Ovary (tissue), 9 donors: ENCODE data around the gene MTERF4. TPM values are rescaled to one million over a fixed set of nuclear protein-coding genes. Genes with fewer than 3 reads are reported as not detected.

ENCODE experiments used
- DNase-seq, 5 donors: peaks; one replicate each; pipeline ENCODE4 v3.0.0-alpha.2; 2019 to 2020
- H3K27ac ChIP-seq, 2 donors: fragments of 200-600 bp; one replicate each; pipeline versions ENCODE4 v1.5.1 to v1.8.0; 2019 to 2022
- H3K27me3 ChIP-seq: fragments of 200-600 bp; one replicate; pipeline ENCODE4 v1.8.0; 2022
- H3K36me3 ChIP-seq: fragments of 200-600 bp; sonication (generic); one replicate; pipeline ENCODE4 v1.5.1; 2019
- H3K4me1 ChIP-seq: one replicate; pipeline ENCODE4 v1.8.1; 2013; ENCODE audit warnings: mild to moderate bottlenecking, moderate library complexity; ENCODE audit not compliant: insufficient read depth
- H3K4me3 ChIP-seq: fragments of 200-600 bp; sonication (generic); one replicate; pipeline ENCODE4 v1.5.1; 2017
- H3K9me3 ChIP-seq, 2 donors: fragments of 200-600 bp in 1 of 2; sonication (generic) in 1 of 2; one replicate each; pipeline versions ENCODE4 v1.5.1 to v1.8.1; 2013 to 2019; ENCODE audit warnings: mild to moderate bottlenecking in 1 of 2, moderate library complexity in 1 of 2
- CTCF ChIP-seq, 3 donors: fragments of 450-650 bp in 2 of 3; fragments of 200-600 bp in 1 of 3; IDR thresholded peaks; one replicate each; pipeline versions ENCODE4 v1.5.1 to v1.8.0; 2016 to 2022; ENCODE audit warnings: antibody characterized with exemption in 3 of 3, mild to moderate bottlenecking in 1 of 3
- EP300 ChIP-seq: sonication (generic); formaldehyde crosslinking; IDR thresholded peaks from one replicate; pipeline ENCODE4 v1.6.1; 2017; ENCODE audit warnings: antibody characterized with exemption
- POLR2A ChIP-seq: fragments of 450-650 bp; IDR thresholded peaks from one replicate; pipeline ENCODE4 v1.6.1; 2017; ENCODE audit warnings: antibody characterized with exemption, mild to moderate bottlenecking, moderate library complexity
- WGBS, 3 donors: extraction: QIAGEN DNeasy Blood & Tissue Kit in 1 of 3; methylation state at CpG; one replicate each; pipeline versions ENCODE4 v1.1.5 to v1.1.7; 2013 to 2017; 5-methylcytosine and 5-hydroxymethylcytosine counted together
- intact Hi-C, 4 donors: fragments of 100-400 bp; cut with DNase I; formaldehyde crosslinking; loops; one replicate each; pipeline versions ENCODE4 v1.11.0 to v1.15.1; 2022 to 2023
- polyA plus RNA-seq, 2 donors: library from polyadenylated mRNA; stranded (reverse); fragments of 200-250 nt in 1 of 2; fragments of 350-450 nt in 1 of 2; fragmentation: Illumina TruSeq in 1 of 2; extraction: RNeasy Lipid Tissue Mini Kit (QIAGEN cat#74804) in 1 of 2; gene quantifications; one replicate each; pipeline ENCODE4 v1.2.3, GENCODE V29; 2013 to 2014
- total RNA-seq, 7 donors: library from RNA; depleted of rRNA in 2 of 7; stranded (reverse); fragments of >200 nt in 2 of 7; fragmentation: NEBNext Ultra II Directional in 3 of 7; extraction: Animal tissue kit (Norgen Biotek cat#: 25700) in 3 of 7; gene quantifications; one replicate each; pipeline versions ENCODE4 v1.1.0 to v1.2.4, GENCODE V29; 2016 to 2023
- donor health status: DM: no; HTN: no; CAD: no; lungs with moderate emphysema.
- donor health status: DM: no; HTN: no; CAD: no.
- donor health status: Bipolar disorder and iron deficiency.
- donor health status: DM: yes; HTN: yes; CAD: no.
- donor health status: DM: no; HTN: no; CAD: no.
- donor health status: DM: yes; HTN: yes; CAD: no.

Gene MTERF4
- total and polyA plus RNA-seq, 9 donors = 24.8 to 60.7 (median 41.6) TPM

DNA sequence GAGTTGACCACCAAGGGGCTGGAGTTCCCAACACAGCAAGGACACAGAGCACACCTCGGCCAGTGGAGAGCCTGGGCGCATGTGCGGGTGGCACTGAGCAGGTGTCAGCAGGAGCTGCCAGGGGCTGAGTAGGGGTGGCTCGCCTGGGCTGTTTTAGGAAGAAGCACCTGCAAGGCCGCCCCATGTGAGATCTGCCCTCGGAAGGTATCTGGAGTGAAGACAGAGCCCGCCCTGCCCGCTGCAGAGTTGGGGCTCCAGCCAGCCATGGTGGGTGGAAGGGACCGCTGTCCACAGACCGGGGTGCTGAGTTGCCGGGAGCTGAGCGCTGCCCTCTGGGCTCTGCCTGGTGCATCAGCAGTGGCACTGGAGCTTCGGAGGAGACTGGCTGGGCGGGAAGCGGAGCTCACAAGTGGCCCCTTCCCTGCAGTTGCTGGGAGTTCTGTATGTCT lies 35.2 kb downstream of the MTERF4 start:
- no peak for DNase-seq
- TF ChIP-seq CTCF (IDR thresholded peaks at IDR 0.05) (no peak), POLR2A (no peak), EP300 (no peak)
- H3K27ac ChIP-seq = no peak overlapping the region
- H3K9me3 ChIP-seq = no peaks in the 10 kb centered on the region
- no peak overlapping the region for H3K4me3 ChIP-seq
- peaks cover 2% of the 10 kb centered on the region for H3K4me1 ChIP-seq
- intact Hi-C loops = no loop called here
- no peaks in the 10 kb centered on the region for H3K36me3 ChIP-seq
- no peaks in the 10 kb centered on the region for H3K27me3 ChIP-seq
- 79 to 82% (median 80%) methylated on average over 15 of the region's 15 CpGs for WGBS, 3 donors

GRCh38 chr2:241066171-241066892 lies 35.8 kb downstream of the MTERF4 start:
- intact Hi-C loops = no loop called here
- DNase-seq = no peak
- Histone ChIP-seq H3K27ac (no peak overlapping the region), H3K27me3 (no peaks in the 10 kb centered on the region), H3K36me3 (no peaks in the 10 kb centered on the region), H3K9me3 (no peaks in the 10 kb centered on the region), H3K4me1 (peaks cover 2% of the 10 kb centered on the region), H3K4me3 (no peak overlapping the region)
- 91 to 94% (median 93%) methylated on average over 21 of the region's 21 CpGs for WGBS, 3 donors
- no peak for TF ChIP-seq CTCF (IDR thresholded peaks at IDR 0.05)
- no peak for TF ChIP-seq POLR2A
- TF ChIP-seq EP300 = no peak

- WGBS, 3 donors = 89 to 91% (median 90%) methylated on average over 27 of the region's 27 CpGs
- intact Hi-C loops = no loop called here
Observed at GRCh38 chr2:241065355-241065803, 36.7 kb downstream of the MTERF4 start.

DNA sequence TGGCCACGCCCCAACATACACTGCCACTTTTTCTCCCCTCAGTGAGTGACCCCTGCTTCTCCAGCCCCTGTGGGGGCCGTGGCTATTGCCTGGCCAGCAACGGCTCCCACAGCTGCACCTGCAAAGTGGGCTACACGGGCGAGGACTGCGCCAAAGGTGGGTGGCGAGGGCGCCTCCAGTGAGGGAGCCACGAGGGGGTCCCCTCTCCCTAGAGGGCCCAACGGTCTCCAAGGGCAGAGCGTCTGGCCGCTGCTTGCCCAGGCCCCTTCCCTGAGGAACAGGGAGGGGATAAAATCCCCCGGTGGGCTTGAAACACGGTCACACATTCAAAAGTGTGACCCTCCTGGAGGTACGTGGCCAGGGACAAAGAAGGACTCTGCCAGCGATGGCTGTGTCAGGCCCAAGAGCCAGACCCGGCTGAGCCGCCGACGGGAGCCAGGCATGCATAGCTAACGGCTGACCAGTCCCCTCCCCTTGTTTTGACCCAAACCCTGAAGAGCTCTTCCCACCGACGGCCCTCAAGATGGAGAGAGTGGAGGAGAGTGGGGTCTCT lies 37.2 kb downstream of the MTERF4 start:
- Histone ChIP-seq H3K4me3 (no peak overlapping the region), H3K4me1 (peaks cover 2% of the 10 kb centered on the region), H3K9me3 (no peaks in the 10 kb centered on the region), H3K27me3 (no peaks in the 10 kb centered on the region), H3K36me3 (no peaks in the 10 kb centered on the region), H3K27ac (no peak overlapping the region)
- WGBS, 3 donors = 86 to 90% (median 86%) methylated on average over 20 to 23 of the region's 23 CpGs
- intact Hi-C loops = loop anchor here in 1 of 4 donors (5.0 kb wide), 1 partner anchor 153 kb away; no protein-coding TSS in a partner anchor
- no peak for TF ChIP-seq CTCF (IDR thresholded peaks at IDR 0.05)
- TF ChIP-seq POLR2A = no peak
- TF ChIP-seq EP300 = no peak
- DNase-seq = no peak

More at GRCh38 chr2:241065355-241065803, 36.7 kb downstream of the MTERF4 start:
- no peaks in the 10 kb centered on the region for H3K9me3 ChIP-seq
- peaks cover 2% of the 10 kb centered on the region for H3K4me1 ChIP-seq
- DNase-seq = no peak
- no peaks in the 10 kb centered on the region for H3K36me3 ChIP-seq
- TF ChIP-seq POLR2A = no peak
- TF ChIP-seq CTCF (IDR thresholded peaks at IDR 0.05) = no peak
- no peak for TF ChIP-seq EP300
- H3K4me3 ChIP-seq = no peak overlapping the region
- H3K27ac ChIP-seq = no peak overlapping the region
- no peaks in the 10 kb centered on the region for H3K27me3 ChIP-seq
